GM12878 (cell line): ENCODE data around the gene NOP56. TPM values are rescaled to one million over a fixed set of nuclear protein-coding genes. Genes with fewer than 3 reads are reported as not detected.

Experiments used
- ATAC-seq: fragments of 200-7000 bp; cut with Tn5 transposase; 3 replicates; pipeline ENCODE4 v1.9.1; 2020; ENCODE audit warnings: mild to moderate bottlenecking, moderate library complexity
- BruUV-seq: library from RNA; stranded (reverse); fragments of 400-500 nt; replicated peaks from 2 replicates; lab custom pipeline; 2021; lab: Mats Ljungman, UMichigan
- CTCF ChIA-PET: fragments of 300-600 bp; sonication (Branson Sonifier 250); formaldehyde crosslinking; extraction: SDS; loops from one replicate; lab custom pipeline; 2021; ENCODE audit warnings: inconsistent platforms; lab: Yijun Ruan, JAX
- POLR2A ChIA-PET: fragments of 350-600 bp; formaldehyde crosslinking; extraction: SDS; loops from one replicate; lab custom pipeline; 2021; ENCODE audit warnings: inconsistent platforms; lab: Charles Lee
- RAD21 ChIA-PET: fragments of 300-600 bp; sonication (Branson Sonifier 250); formaldehyde crosslinking; loops from one replicate; lab custom pipeline; 2023; ENCODE audit warnings: antibody characterized with exemption; ENCODE audit not compliant: unreplicated experiment; lab: Charles Lee
- SMC1A ChIA-PET: fragments of 300-600 bp; sonication (Branson Sonifier 250); formaldehyde crosslinking; loops from one replicate; lab custom pipeline; 2023; ENCODE audit not compliant: unreplicated experiment, uncharacterized antibody; lab: Charles Lee
- DNase-seq: peaks from one replicate; pipeline ENCODE4 v3.0.0-alpha.2; 2011; ENCODE audit warnings: low read depth, low spot score
- FAIRE-seq: peaks from 3 replicates; lab custom pipeline; 2011; peaks lifted over from hg19 to GRCh38; lab: Jason Lieb, UNC
- H2AFZ ChIP-seq: 2 replicates; pipeline ENCODE4 v1.6.0; 2011; ENCODE audit warnings: low read depth, low read length, control low read depth; ENCODE audit not compliant: control insufficient read depth
- H3K27ac ChIP-seq: 2 replicates; pipeline ENCODE4 v1.5.1; 2011; ENCODE audit warnings: control low read depth; ENCODE audit not compliant: control insufficient read depth, insufficient read depth
- H3K27me3 ChIP-seq, 2 experiments: replicated peaks in 1 of 2; 2 replicates each; pipeline versions ENCODE4 v1.6.0 to v1.6.1; 2011; ENCODE audit warnings: low read length in 1 of 2; ENCODE audit not compliant: control insufficient read depth in 2 of 2, insufficient read depth in 2 of 2
- H3K36me3 ChIP-seq, 2 experiments: 2 replicates each; pipeline ENCODE4 v1.5.1; 2011; ENCODE audit warnings: low read length in 1 of 2; ENCODE audit not compliant: control insufficient read depth in 2 of 2, insufficient read depth in 2 of 2
- H3K4me1 ChIP-seq: 2 replicates; pipeline ENCODE4 v1.6.1; 2011; ENCODE audit warnings: mild to moderate bottlenecking, low read length, moderate library complexity, mixed read lengths; ENCODE audit not compliant: control insufficient read depth, insufficient read depth
- H3K4me2 ChIP-seq: 2 replicates; pipeline ENCODE4 v1.6.0; 2011; ENCODE audit warnings: control low read depth; ENCODE audit not compliant: control insufficient read depth, insufficient read depth
- H3K4me3 ChIP-seq: fragments of 200-600 bp; sonication (generic); 2 replicates; pipeline ENCODE4 v1.5.1; 2016
- H3K79me2 ChIP-seq: 2 replicates; pipeline ENCODE4 v1.6.0; 2011; ENCODE audit warnings: low read length; ENCODE audit not compliant: control insufficient read depth, insufficient read depth
- H3K9ac ChIP-seq: 2 replicates; pipeline ENCODE4 v1.8.0; 2011; ENCODE audit warnings: low read length, control low read depth, mixed read lengths; ENCODE audit not compliant: control insufficient read depth, insufficient read depth
- H3K9me3 ChIP-seq: replicated peaks from 3 replicates; pipeline ENCODE4 v1.5.1; 2011; ENCODE audit warnings: mild to moderate bottlenecking, low read length; ENCODE audit not compliant: control insufficient read depth, insufficient read depth
- H4K20me1 ChIP-seq: 2 replicates; pipeline ENCODE4 v1.6.0; 2011; ENCODE audit not compliant: control insufficient read depth, insufficient read depth
- ASH2L ChIP-seq: fragments of 300-600, 200-600 bp; sonication (generic); IDR thresholded peaks from 2 replicates; pipeline ENCODE4 v1.6.1; 2017; ENCODE audit warnings: low read depth, mild to moderate bottlenecking, borderline replicate concordance
- KAT2A ChIP-seq: conservative IDR thresholded peaks from 2 replicates; pipeline ENCODE4 v1.6.1; 2011; ENCODE audit warnings: low read depth, low read length; ENCODE audit not compliant: control insufficient read depth
- MXI1 ChIP-seq: fragments of 150-350 bp; IDR thresholded peaks from 2 replicates; pipeline ENCODE4 v1.6.1; 2011; ENCODE audit warnings: low read depth, mild to moderate bottlenecking, inconsistent platforms, low read length, improper control_type of control experiment
- NR2F1 ChIP-seq: fragments of 450-650 bp; conservative IDR thresholded peaks from 2 replicates; pipeline ENCODE4 v1.6.1; 2017; ENCODE audit warnings: mild to moderate bottlenecking
- PAX5 ChIP-seq: IDR thresholded peaks from 2 replicates; pipeline ENCODE4 v1.6.1; 2011; ENCODE audit warnings: low read depth, low read length, borderline replicate concordance
- POLR2AphosphoS5 ChIP-seq: IDR thresholded peaks from 2 replicates; pipeline ENCODE4 v1.6.1; 2011; ENCODE audit warnings: mild to moderate bottlenecking, low read length, inconsistent platforms
- POU2F2 ChIP-seq: IDR thresholded peaks from 3 replicates; pipeline ENCODE4 v1.6.1; 2011; ENCODE audit warnings: low read depth, mild to moderate bottlenecking, low read length, borderline replicate concordance
- RB1 ChIP-seq: fragments of 450-650 bp; formaldehyde crosslinking; IDR thresholded peaks from 2 replicates; pipeline ENCODE4 v1.6.1; 2017; ENCODE audit warnings: mild to moderate bottlenecking, borderline replicate concordance
- RBBP5 ChIP-seq: fragments of 200-600 bp; sonication (generic); conservative IDR thresholded peaks from 2 replicates; pipeline ENCODE4 v1.6.1; 2016
- SIX5 ChIP-seq: IDR thresholded peaks from 2 replicates; pipeline ENCODE4 v1.6.1; 2011; ENCODE audit warnings: mild to moderate bottlenecking, low read depth, low read length, moderate library complexity; ENCODE audit not compliant: severe bottlenecking
- SMAD5 ChIP-seq: IDR thresholded peaks from 2 replicates; pipeline ENCODE4 v1.6.1; 2016; ENCODE audit warnings: antibody characterized with exemption, low read depth
- ZNF24 ChIP-seq: fragments of 450-650 bp; IDR thresholded peaks from 2 replicates; pipeline ENCODE4 v1.6.1; 2017; ENCODE audit warnings: antibody characterized with exemption, mild to moderate bottlenecking
- ZSCAN29 ChIP-seq: fragments of 450-650 bp; IDR thresholded peaks from 2 replicates; pipeline ENCODE4 v1.6.1; 2017; ENCODE audit warnings: mild to moderate bottlenecking, moderate library complexity
- ZZZ3 ChIP-seq: IDR thresholded peaks from 2 replicates; pipeline ENCODE4 v1.6.1; 2011; ENCODE audit warnings: low read depth; ENCODE audit not compliant: control insufficient read depth, insufficient read length
- WGBS: methylation state at CpG from one replicate; pipeline ENCODE4 v1.1.6; 2016; ENCODE audit warnings: low lambda C conversion rate; ENCODE audit not compliant: insufficient replicate concordance, insufficient coverage; ENCODE audit errors: missing lambda C conversion rate; 5-methylcytosine and 5-hydroxymethylcytosine counted together
- in situ Hi-C: fragments of 300-500 bp; cut with MboI; formaldehyde crosslinking; loops from 9 replicates; pipeline ENCODE4 v1.14.3; 2018; ENCODE audit warnings: mixed read lengths
- intact Hi-C: fragments of 100-400 bp; cut with micrococcal nuclease; formaldehyde crosslinking; loops from one replicate; pipeline ENCODE4 v1.14.2; 2022; ENCODE audit not compliant: unreplicated experiment
- polyA plus RNA-seq, 11 experiments: library from polyadenylated mRNA; depleted of rRNA in 4 of 11; unstranded in 6 of 11; stranded (reverse) in 5 of 11; fragments of >200 nt; fragmentation: Nextera tagmentation in 4 of 11; fragmentation: Illumina TruSeq in 1 of 11; extraction: Ambion mirVana in 4 of 11; extraction: Trizol in 1 of 11; gene quantifications; 1 replicate in 1 of 11; 2 replicates in 10 of 11; pipeline versions ENCODE4 v1.2.1 to v1.2.3, GENCODE V29; 2011 to 2016; ENCODE audit warnings: inconsistent platforms in 2 of 11, missing spikeins in 2 of 11, low read depth in 1 of 11
- total RNA-seq, 4 experiments: library from RNA; depleted of rRNA in 3 of 4; stranded (reverse); fragments of >200 nt in 3 of 4; fragmentation: Illumina TruSeq in 1 of 4; extraction: Trizol in 1 of 4; gene quantifications; 2 replicates each; pipeline versions ENCODE4 v1.2.1 to v1.2.3, GENCODE V29; 2013 to 2021
- TF ChIP-seq, protein P1 (sequence below): fragments of 450-650 bp; IDR thresholded peaks from 2 replicates; pipeline ENCODE4 v1.6.1; 2017; ENCODE audit warnings: mild to moderate bottlenecking, moderate library complexity
- TF ChIP-seq, protein P2 (sequence below): fragments of 450-650 bp; conservative IDR thresholded peaks from 2 replicates; pipeline ENCODE4 v1.6.1; 2017; ENCODE audit warnings: mild to moderate bottlenecking, moderate library complexity
- TF ChIP-seq, protein P3 (sequence below): IDR thresholded peaks from 2 replicates; pipeline ENCODE4 v1.6.1; 2011; ENCODE audit warnings: low read depth, low read length, improper control_type of control experiment, borderline replicate concordance

NOP56 gene
- total and polyA plus RNA-seq, 10 of the 15 experiments (the other 5 are each of a cell fraction or from before 2014, with no cell fraction given) = 254 to 550 (median 464) TPM

DNA sequence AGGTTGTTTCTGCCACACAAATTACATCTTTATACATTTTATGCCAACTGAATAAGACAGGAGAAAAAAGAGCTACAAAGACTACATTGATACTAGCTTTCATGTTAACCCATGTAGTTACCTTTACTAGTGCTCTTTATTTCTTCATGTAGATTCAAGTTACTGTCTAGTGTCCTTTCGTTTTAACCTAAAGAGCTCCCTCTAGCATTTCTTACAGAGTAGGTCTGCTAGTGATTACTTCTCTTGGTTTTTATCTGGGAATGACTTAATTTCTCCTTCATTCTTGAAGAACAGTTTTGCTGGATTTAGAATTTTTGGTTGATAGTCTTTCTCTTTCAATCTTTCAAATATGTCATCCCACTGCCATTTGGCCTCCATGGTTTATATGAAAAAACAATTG is 21.2 kb upstream of the NOP56 start:
- in situ Hi-C loops = no loop called here
- FAIRE-seq = no peak
- no peak for TF ChIP-seq KAT2A
- no peak for TF ChIP-seq SMAD5
- no peak for TF ChIP-seq RB1
- TF ChIP-seq PAX5 = no peak
- TF ChIP-seq, protein P1, sequence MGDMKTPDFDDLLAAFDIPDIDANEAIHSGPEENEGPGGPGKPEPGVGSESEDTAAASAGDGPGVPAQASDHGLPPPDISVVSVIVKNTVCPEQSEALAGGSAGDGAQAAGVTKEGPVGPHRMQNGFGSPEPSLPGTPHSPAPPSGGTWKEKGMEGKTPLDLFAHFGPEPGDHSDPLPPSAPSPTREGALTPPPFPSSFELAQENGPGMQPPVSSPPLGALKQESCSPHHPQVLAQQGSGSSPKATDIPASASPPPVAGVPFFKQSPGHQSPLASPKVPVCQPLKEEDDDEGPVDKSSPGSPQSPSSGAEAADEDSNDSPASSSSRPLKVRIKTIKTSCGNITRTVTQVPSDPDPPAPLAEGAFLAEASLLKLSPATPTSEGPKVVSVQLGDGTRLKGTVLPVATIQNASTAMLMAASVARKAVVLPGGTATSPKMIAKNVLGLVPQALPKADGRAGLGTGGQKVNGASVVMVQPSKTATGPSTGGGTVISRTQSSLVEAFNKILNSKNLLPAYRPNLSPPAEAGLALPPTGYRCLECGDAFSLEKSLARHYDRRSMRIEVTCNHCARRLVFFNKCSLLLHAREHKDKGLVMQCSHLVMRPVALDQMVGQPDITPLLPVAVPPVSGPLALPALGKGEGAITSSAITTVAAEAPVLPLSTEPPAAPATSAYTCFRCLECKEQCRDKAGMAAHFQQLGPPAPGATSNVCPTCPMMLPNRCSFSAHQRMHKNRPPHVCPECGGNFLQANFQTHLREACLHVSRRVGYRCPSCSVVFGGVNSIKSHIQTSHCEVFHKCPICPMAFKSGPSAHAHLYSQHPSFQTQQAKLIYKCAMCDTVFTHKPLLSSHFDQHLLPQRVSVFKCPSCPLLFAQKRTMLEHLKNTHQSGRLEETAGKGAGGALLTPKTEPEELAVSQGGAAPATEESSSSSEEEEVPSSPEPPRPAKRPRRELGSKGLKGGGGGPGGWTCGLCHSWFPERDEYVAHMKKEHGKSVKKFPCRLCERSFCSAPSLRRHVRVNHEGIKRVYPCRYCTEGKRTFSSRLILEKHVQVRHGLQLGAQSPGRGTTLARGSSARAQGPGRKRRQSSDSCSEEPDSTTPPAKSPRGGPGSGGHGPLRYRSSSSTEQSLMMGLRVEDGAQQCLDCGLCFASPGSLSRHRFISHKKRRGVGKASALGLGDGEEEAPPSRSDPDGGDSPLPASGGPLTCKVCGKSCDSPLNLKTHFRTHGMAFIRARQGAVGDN = no peak
- no peak for TF ChIP-seq POU2F2
- TF ChIP-seq, protein P2, sequence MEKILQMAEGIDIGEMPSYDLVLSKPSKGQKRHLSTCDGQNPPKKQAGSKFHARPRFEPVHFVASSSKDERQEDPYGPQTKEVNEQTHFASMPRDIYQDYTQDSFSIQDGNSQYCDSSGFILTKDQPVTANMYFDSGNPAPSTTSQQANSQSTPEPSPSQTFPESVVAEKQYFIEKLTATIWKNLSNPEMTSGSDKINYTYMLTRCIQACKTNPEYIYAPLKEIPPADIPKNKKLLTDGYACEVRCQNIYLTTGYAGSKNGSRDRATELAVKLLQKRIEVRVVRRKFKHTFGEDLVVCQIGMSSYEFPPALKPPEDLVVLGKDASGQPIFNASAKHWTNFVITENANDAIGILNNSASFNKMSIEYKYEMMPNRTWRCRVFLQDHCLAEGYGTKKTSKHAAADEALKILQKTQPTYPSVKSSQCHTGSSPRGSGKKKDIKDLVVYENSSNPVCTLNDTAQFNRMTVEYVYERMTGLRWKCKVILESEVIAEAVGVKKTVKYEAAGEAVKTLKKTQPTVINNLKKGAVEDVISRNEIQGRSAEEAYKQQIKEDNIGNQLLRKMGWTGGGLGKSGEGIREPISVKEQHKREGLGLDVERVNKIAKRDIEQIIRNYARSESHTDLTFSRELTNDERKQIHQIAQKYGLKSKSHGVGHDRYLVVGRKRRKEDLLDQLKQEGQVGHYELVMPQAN = no peak
- no peak for TF ChIP-seq NR2F1
- no peak for TF ChIP-seq ZSCAN29
- no peak for TF ChIP-seq MXI1
- no peak for TF ChIP-seq POLR2AphosphoS5
- TF ChIP-seq ZZZ3 = no peak
- TF ChIP-seq RBBP5 = no peak
- TF ChIP-seq, protein P3, sequence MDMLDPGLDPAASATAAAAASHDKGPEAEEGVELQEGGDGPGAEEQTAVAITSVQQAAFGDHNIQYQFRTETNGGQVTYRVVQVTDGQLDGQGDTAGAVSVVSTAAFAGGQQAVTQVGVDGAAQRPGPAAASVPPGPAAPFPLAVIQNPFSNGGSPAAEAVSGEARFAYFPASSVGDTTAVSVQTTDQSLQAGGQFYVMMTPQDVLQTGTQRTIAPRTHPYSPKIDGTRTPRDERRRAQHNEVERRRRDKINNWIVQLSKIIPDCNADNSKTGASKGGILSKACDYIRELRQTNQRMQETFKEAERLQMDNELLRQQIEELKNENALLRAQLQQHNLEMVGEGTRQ = no peak
- no peak for TF ChIP-seq SIX5
- TF ChIP-seq ZNF24 = no peak
- TF ChIP-seq ASH2L = no peak

More for the DNA sequence above, 21.2 kb upstream of the NOP56 start:
- BruUV-seq = no TSS peak
- H3K27me3 ChIP-seq = peaks cover 0 to 11% of the 10 kb centered on the region in 2 experiments; a peak in 1 of 4 replicates
- H3K4me2 ChIP-seq = no peak overlapping the region
- intact Hi-C loops = no loop called here
- no peaks in the 10 kb centered on the region for H3K9me3 ChIP-seq
- H3K9ac ChIP-seq = no peak overlapping the region
- H3K4me1 ChIP-seq = no peaks in the 10 kb centered on the region
- H4K20me1 ChIP-seq = no peaks in the 10 kb centered on the region
- no peak overlapping the region for H2AFZ ChIP-seq
- SMC1A ChIA-PET = interaction anchor here (0.6 kb wide), 1 partner anchor 287 kb away, joined by 4 read pairs; no protein-coding TSS in a partner anchor
- no peaks in the 10 kb centered on the region for H3K36me3 ChIP-seq
- DNase-seq (no peak), ATAC-seq (no peak)
- RAD21 ChIA-PET = no interaction called here
- no peak overlapping the region for H3K4me3 ChIP-seq
- 11% methylated on average over 1 of the region's 1 CpG for WGBS
- POLR2A ChIA-PET = no interaction called here
- CTCF ChIA-PET = interaction anchor here (0.7 to 1.6 kb wide), 3 partner anchors 16 to 109 kb away, joined by 3 to 5 read pairs (median 4); no protein-coding TSS in a partner anchor
- no peaks in the 10 kb centered on the region for H3K79me2 ChIP-seq
- H3K27ac ChIP-seq = no peak overlapping the region
